Uterus (tissue), 2 donors: ENCODE data around the gene LCT.

Experiments used
- POLR2A ChIP-seq, 2 donors: fragments of 450-650 bp; IDR thresholded peaks; one replicate each; pipeline ENCODE4 v1.6.1; 2016; ENCODE audit warnings: antibody characterized with exemption in 2 of 2, mild to moderate bottlenecking in 1 of 2, moderate library complexity in 1 of 2
- TF ChIP-seq, protein P1 (sequence below), 4 experiments: fragments of 200-600 bp in 2 of 4; fragments of 450-650 bp in 2 of 4; sonication (generic) in 2 of 4; IDR thresholded peaks; one replicate each; pipeline ENCODE4 v1.5.1; 2016 to 2019; ENCODE audit warnings: antibody characterized with exemption in 4 of 4, mild to moderate bottlenecking in 2 of 4, moderate library complexity in 1 of 4

- TF ChIP-seq, protein P1, sequence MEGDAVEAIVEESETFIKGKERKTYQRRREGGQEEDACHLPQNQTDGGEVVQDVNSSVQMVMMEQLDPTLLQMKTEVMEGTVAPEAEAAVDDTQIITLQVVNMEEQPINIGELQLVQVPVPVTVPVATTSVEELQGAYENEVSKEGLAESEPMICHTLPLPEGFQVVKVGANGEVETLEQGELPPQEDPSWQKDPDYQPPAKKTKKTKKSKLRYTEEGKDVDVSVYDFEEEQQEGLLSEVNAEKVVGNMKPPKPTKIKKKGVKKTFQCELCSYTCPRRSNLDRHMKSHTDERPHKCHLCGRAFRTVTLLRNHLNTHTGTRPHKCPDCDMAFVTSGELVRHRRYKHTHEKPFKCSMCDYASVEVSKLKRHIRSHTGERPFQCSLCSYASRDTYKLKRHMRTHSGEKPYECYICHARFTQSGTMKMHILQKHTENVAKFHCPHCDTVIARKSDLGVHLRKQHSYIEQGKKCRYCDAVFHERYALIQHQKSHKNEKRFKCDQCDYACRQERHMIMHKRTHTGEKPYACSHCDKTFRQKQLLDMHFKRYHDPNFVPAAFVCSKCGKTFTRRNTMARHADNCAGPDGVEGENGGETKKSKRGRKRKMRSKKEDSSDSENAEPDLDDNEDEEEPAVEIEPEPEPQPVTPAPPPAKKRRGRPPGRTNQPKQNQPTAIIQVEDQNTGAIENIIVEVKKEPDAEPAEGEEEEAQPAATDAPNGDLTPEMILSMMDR (IDR thresholded peaks at IDR 0.05), result no peak
- TF ChIP-seq POLR2A (IDR thresholded peaks at IDR 0.05), result no peak
Measured at GRCh38 chr2:135853401-135853800, 16.4 kb upstream of the LCT start.
